Colon (tissue), 2 donors: Measurements from ENCODE around the gene POU5F1.

Experiments
- FAIRE-seq: peaks from 2 replicates; lab custom pipeline; 2012; peaks lifted over from hg19 to GRCh38; lab: Jason Lieb, UNC
- donor health status: control.
- donor health status: control.

The POU5F1 gene

DNA sequence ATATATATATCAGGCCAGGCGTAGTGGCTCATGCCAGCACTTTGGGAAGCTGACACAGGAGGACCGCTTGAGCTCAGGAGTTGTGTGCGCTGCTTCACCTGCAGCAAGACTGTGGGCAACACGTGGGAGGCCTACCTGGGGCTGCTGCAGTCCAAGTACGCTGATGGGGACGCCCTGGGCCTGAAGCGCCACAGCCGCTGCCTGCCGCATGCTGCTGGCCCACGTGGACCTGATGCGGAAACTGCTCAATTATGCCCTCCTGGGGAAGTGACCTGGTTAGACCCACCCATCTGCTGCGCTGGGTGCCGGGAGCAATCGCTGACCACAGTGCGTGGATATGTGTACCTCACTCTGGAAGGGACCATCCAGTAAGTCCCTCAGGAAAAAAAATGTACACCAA lies 29.8 kb downstream of the POU5F1 start:
- no peak for FAIRE-seq

DNA sequence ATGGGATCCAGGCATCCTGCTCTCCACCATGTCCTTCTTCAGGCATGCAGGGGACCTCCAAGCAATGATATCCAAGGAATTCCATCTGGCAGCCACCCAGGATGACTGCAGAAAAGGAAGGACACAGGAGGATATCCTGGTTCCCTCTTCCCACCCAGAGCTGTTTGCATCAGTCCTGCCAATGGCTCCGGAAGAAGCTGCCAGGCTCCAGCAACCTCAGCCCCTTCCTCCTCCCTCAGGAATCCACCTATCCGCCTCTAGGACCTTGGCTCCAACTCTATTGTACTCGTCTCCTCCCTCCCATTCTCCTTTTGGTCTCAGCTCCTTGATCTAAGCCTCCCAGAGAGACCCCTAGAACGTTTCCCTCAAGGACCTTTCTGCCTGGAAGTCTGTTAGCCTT lies 30.9 kb downstream of the POU5F1 start:
- FAIRE-seq, result no peak

DNA sequence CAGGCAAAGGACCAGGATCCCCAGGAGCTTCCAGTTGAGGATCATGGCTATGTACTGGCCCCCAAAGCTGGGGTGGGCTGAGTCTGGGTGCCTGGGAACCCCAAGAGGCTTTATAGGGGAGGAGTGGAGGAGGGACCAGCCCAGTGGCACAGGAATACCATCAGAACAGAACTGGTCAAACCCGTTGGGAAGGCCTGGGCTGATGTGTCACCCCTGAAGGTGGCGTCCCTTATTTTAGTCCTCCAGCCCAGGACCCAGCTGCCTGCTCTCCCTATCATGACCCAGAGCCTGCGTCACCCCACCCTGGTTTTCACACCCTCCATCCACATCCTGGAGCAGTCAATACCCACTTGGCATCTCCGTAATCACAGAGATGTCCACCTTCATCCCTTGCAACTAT lies 31.5 kb downstream of the POU5F1 start, which contains the start of gene PSORS1C2:
TSS of gene PSORS1C2 (minus strand) at position 85 of the 400 bp plus-strand sequence. CDS start at position 45, 40 bp downstream.
- FAIRE-seq, result no peak

DNA sequence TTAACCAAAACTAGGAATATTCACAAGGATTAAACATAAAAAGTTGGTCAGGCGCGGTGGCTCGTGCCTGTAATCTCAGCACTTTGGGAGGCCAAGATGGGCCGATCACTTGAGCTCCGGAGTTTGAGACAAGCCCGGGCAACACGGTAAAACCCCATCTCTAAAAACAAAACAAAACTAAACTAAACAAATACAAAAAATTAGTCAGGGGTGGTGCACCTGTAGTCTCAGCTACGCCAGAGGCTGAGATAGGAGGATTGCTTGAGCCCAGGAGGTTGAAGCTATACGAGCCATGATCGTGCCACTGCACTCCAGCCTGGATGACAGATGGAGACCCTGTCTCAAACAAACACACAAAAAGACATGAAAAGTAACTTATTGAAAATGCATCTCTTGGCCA lies 34.8 kb downstream of the POU5F1 start:
- no peak for FAIRE-seq

DNA sequence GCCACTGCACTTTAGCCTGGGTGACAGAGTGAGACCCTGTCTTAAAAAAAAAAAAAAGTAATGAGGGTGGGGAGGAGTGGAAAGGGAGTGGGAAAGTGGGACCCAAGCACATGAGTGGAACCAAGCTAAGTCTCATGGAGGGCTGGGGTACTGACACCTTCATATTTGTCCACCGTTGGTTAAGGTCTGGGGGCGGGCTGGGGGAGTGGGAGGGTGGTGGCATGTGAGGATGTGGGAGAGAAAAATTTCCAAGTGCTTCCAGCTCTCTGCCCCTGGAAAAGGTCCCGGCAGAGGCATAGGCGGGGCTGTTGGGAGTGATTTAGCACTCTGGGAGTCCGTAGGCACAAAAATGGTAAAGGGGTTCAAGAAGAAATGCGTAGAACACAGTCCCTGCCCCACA lies 37.7 kb downstream of the POU5F1 start:
- FAIRE-seq, result no peak

DNA sequence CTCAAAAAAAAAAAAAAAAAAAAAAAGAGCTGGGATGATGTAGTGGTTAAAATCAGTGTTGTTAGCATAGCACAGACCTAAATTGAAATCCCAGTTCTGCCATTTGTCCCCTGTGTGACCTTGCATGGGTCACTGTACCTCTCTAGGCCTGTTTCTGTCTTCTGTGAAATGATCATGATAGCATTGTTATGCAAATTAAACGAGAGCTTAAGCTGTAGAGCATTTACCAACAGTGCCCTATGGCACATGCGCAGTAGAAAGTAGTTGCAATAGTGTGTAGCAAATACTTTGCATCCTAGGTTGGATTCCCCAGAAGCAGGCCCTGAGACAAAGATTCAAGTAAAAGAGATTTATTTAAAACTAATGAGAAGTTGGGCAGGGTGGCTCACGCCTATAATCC lies 38.9 kb downstream of the POU5F1 start:
- FAIRE-seq, result no peak

DNA sequence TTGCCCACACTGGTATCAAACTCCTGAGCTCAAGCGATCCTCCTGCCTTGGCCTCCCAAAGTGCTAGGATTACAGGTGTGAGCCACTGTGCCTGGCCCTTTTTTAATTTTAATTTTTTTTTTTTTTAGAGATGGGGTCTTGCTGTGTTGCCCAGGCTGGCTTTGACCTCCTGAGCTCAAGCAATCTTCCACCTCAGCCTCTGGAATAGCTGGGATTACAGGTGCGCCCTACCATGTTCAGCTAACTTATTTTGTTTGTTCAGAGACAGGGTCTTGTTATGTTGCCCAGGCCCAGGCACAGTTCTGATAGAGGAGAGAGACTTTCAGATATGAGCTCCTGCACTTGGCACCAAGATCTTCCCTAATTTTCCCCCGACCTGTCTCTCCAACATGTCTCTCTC lies 39.7 kb downstream of the POU5F1 start:
- no peak for FAIRE-seq

DNA sequence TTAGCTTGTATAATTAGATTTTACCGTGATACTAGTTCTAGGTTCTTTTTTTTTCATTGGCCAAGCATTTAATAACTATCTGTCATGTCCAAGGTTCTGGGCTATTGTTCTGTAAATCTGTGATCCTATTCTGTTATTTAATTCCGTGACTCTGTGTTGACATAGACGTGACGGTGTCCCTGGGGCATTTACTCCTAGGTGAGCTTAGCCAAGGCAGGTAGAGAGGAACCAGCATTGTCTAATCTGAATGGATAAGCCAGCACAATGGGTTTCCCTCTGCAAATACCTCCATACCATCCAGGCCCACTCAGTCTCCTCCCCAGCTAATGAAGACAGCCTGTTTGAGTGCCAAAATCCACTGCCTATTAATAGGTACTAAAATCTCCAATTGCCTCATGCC lies 41.4 kb downstream of the POU5F1 start:
- FAIRE-seq, result no peak

DNA sequence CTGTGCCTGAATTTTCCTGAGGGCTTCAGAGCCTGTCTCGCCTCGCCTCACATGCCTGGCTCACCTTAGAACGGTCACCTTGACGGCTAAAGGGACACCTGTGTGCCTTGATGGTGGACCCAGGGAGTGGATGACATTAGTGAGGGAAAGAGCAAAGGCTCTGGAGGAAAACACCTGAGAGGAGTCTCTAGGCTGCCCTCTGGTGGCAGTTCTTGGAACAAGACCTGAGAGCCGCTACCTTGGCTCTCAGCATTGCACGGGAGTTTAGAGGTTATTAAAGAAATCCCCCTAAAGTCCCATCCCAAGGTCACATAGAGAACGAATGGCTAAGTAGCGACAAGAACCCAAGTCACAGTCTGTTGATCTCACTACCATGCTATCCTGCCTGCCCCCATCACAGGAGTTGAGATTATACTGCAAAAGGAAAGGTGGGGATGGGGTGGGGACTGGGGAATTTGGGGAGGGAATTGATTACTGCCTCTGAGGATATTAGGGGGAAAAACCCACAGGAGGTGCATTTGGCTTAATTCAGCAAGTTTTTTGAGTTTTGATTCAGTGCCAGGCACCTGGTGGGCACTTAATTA lies 42.3 kb downstream of the POU5F1 start:
- no peak for FAIRE-seq

DNA sequence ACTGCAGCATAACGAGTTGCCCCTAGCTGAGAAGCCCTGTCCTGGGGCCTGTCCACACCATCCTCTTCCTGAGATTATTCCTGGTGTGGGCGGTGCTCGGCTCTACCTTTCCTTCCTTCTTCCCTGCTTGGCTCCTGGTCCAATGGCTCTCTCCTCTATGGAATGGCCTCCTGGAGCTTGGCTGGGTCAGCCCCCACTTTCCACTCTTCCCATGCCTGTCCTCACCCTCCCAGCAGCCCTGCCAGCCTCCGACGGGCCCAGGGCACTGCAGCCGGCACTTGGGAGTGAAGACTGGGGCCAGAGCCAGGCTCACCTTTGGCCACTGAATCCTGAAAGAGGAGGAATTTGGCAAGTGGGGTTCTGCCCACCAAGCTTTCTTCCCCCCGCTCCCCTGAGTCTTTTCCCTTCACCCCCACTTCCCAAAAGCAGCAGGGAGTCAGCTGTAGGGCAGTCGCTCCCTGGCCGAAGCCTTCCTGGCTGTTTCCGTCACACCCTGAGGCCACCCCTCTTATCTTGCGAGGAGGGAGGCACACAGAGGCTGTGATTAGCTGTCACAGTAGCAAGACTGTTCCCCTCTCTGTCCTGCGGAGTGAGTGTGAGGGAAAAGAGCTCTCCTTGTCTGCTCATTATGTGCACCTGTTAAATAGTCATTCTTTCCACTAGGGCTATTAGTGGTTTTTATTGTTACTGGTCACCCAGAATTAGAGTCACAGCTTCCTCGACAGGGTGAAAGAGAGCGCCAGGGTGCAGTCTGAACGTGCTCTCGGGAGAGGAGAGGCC lies 43.9 kb downstream of the POU5F1 start:
- no peak for FAIRE-seq

DNA sequence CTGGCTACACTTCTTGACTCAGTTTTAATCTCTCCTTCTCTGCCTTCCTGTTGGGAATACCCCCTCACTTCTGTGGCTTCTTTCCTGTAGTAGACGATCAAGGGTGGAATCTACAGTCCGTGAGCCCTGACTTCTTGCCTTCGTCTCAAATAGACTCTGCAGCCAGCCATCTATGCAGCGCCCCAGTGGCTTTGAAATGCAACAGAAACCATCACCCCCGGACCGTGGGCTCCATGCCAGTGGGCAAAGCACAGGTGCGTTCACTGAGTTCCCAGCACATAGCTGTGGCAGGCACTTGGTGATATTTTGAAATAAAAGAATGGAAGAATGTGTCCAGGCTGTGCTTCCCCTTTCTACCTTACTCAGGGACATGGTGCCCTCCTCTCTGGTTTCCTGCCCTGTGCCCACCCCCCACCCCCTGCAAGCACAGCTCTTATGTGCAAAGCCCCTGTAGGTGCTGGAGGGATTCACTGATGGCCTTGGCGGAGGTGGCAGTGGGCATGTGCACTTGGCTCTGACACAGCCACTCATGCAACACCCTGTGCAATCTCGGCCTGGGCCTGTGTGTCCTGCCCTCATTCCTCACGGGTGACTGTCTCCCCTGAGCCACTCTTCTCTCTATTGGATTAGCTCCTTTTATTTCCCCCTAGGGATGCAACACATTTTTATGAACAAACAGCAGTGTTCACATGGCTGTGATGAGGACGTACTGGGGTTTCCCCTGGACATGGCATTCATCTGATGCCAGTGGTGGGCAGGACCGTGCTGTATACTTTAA lies 44.7 kb downstream of the POU5F1 start:
- FAIRE-seq, result no peak

DNA sequence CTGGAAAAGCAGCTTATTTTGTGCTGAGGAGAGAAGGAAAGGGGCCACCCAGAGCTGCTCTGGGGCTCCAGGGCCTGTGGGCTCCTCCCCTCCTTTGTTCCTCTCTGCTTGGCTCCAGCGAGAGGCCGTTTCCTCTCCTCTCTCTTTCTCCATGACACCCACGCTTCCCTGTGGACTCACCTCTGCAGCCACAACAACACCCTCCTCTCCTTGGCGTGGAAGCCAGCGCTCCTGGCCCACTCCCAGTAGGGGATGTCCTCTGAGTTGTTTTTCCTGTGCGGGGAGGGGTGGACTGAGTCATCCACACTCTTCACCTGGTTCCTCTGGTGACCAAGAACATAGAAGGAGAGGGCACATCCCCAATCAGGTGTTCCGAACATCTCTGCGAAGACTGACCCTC lies 45.3 kb downstream of the POU5F1 start:
- FAIRE-seq, result no peak

DNA sequence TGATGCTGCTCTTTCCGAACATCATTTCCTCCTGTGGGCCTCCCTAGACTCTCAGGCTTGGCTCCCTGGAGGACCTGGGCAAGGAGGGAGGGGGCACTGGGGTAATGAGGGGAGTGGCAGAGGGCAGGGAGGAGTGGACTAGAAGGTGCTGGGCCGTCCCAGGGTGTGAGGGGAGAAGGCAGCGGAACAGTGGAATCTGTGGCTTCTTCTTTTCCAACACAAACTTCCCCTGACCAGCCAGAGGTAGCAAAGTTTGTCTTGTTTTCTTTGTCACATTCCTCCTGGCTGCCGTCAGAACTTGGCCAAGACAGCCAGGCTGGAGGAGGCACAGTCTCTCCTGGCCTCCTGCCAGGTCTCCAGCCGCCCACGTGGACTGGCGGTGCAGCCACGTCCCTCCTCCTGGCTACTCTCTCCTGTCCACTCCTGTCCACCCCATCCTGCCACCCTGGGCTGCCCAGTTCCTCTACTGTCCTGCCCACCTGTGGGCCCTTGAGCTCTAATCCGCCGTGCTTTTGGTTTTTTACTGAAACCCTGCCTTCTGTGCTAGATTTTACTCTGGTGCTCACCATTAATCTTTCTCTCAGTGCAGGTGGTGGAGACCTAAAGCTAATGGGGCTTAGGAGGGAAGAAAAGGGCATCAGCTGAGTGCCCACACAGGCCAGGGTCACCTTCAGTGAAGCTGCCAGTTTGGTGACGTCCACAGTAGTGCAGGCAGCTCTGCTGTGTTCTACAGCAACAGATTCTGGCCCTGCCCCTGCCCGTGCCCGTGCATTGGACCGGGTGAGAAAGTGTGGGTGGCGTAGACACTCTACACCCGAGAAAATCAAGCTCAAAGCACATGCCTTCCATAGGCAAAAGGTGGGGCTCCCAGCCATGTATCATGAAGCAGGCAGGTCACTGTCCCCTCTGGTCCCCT lies 47.4 kb downstream of the POU5F1 start:
- no peak for FAIRE-seq

DNA sequence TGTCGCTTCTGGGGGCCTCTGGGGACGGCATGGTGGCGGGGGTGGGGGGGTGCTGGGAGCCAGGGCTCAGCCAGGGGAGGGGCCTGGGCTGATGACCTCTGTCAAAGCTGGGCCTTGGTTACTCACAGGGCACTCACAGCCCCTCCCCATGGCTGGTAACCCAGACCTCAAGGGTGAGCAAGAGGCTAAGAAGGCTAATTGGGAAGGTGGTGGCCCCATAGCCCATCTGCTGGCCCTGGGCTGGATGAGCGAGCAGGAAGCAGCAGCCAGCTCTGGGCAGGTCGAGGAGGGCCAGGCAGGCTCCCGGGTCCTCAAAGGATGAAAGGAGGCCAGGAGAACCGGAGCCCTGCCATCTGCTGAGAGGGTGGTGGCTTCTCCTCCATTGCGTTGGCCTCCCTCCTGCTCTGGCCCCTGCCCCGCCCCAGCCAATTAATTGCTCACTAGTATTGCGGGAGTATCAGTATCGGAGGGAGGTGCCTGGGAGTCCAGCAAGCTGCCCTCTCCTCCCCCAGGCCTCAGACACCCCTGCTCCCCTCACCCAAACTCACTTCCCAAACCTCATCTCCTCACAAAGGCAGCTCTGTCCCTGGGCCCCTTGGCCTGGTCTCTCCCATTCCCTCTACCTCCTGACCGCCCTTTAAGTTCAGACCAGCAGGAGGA lies 49.2 kb downstream of the POU5F1 start:
- no peak for FAIRE-seq

DNA sequence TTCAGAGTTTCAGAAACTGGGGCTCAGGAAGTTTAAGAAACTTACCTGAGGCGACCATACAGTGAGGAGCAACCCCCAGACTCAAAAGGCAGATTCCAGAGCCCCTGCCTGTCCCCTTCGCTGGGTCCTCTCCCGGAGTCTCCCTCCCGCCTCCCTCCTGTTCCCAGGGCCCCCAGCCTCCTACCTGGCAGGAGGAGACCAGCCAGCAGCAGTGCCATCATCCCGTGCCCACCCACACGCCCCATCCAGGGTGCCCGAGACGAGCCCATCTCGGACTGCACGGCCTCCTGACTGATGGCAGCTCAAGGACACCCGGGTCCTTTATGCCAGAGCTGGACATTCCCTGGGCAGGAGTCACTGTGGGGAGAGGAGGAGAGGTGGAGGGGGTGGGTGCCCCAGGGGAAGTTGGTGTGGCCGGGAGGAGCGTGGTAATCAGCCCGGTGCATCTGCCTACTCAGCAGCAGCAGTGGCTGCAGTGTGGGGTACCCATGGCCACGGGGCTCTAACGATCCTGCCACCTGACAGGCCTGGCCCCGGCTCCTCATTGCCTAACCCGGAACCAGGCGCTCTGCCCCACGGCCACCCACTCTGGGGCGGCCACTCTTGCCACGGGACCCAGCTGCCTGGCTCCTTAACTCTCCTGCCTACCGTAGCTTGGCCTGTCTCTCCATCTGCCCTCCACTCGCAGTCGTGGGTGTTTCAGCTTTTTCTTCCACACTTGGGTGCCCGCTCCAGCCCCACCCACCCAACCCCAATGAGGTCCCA lies 50.1 kb downstream of the POU5F1 start, which contains the start of gene CDSN:
TSS of gene CDSN (minus strand) at position 296 of the 765 bp plus-strand sequence. CDS start at position 269, 27 bp downstream.
- FAIRE-seq, result no peak

DNA sequence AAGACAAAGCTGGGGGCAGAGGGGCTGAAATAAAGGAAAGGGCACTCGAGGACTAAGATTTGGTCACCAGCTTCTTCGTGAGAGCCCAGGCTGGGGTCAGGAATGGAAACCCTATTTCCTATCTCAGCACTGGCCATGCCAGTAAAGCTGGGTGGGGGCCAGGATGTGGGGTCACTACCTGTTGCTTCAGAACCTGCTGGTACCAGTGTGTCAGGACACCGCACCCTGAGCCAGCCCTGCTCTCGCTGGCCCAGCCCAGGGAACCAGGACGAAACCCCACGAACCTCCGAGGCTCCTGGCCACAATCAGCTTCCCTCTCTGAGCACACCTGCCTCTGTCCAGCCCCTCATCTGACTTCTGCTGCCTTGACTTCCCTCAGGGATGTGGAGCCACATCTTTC lies 52.3 kb downstream of the POU5F1 start:
- no peak for FAIRE-seq

DNA sequence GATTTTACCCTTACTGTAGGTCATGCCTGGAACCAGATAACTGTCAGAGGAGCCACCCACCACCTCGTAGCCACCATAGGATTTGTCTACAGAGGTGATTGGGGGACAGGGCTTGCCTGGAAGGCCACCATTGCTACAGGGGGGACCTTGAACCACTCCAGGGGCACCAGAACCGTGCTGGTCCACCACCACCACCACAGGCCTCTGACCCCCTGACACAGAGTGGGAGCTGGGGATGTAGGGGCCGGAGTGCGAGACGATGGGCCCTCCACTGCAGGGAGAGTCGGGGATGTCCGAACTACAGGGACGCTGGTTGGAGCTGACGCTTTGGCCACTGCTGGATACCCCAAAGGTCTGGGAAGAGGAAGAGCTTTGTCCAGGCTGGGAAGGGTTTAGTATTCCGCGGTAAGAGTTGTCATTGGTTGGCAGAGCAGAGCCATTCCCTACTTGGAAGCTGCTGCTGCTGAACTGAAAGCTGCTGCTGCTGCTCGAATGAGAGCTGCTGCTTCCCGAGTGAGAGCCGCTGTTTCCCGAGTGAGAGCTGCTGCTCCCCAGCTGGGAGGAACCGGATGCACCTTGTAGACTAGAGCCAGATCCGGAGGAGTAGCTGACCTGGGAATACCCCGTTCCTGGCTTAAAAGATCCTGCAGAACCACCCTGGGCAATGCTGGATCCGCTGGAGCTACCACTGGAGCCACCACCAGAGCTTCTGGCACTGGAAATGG lies 53.7 kb downstream of the POU5F1 start:
- FAIRE-seq, result no peak

DNA sequence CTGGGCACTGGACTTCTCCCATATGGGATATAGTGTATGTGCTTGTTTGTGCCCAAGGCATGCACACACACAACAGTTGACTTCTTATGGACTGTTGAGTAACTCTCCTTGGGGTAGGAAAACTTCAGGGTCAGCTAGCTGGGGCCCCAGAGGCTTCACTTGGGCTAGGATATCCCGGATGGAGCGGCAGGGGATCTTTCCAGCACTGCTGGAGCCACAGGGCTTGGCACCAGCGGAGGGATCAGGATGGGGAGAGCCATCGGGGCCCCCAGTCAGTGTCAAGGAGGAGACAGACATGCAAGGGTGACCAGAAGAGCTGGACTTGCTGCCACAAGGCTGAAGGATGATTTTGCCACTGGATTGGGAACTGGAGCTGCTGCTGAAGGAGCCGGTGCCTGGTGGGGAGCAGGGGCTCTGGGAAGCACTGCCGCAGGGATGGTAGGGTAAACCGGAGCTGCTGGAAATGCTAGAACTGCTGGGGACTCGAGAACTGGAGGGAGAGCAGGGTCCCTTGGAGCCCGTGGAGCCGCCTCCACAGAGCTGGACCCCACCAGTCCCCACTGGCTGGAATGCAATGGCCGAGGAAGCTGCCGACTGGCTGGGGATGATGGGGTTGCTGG lies 54.4 kb downstream of the POU5F1 start:
- no peak for FAIRE-seq
